ENCODE results near the gene GJD2. TPM values are rescaled to one million over a fixed set of nuclear protein-coding genes. Genes with fewer than 3 reads are reported as not detected.

The GJD2 gene
- total and polyA plus RNA-seq, 2 of the 13 experiments (the other 11 are each of a cell fraction or from before 2014, with no cell fraction given) = not detected

- in situ Hi-C loops (cut with HindIII; ENCODE audit: extremely low pct_ligation_motif_present, low pct_unique_long_range_greater_than_20kb) = loop anchor here (5.0 kb wide), 1 partner anchor 214 kb away; no protein-coding TSS in a partner anchor
- Histone ChIP-seq H3K36me3 (replicated peaks in 1 of 2; ENCODE audit: control insufficient read depth in 1 of 2, insufficient read depth in 2 of 2, low read length in 2 of 2) (no peaks in the 10 kb centered on the region), H3K4me2 (ENCODE audit: low read depth, low read length) (no peak overlapping the region), H3K4me3 (replicated peaks in 1 of 3; ENCODE audit: insufficient read depth in 1 of 3, low read depth in 2 of 3, low read length in 3 of 3) (no peak overlapping the region), H3K27me3 (ENCODE audit: control insufficient read depth in 1 of 2, insufficient read depth in 2 of 2, low read length in 2 of 2) (peaks cover 0 to 7% of the 10 kb centered on the region in 2 experiments; a peak in 1 of 5 replicates), H3K27ac (ENCODE audit: extremely low read length, insufficient read depth, low read length) (no peak overlapping the region), H3K4me1 (ENCODE audit: insufficient read depth, low read length) (no peaks in the 10 kb centered on the region), H3K79me2 (ENCODE audit: insufficient read depth, low read length) (no peaks in the 10 kb centered on the region), H4K20me1 (ENCODE audit: insufficient read depth, low read length) (no peaks in the 10 kb centered on the region), H3K9ac (ENCODE audit: insufficient read depth, low read depth, low read length) (no peak overlapping the region), H3K9me3 (ENCODE audit: low read length) (no peaks in the 10 kb centered on the region), H2AFZ (ENCODE audit: low read length) (no peak overlapping the region)
- DNase-seq (ENCODE audit: low spot score) = peak; percentile 28
- intact Hi-C loops (cut with micrococcal nuclease; ENCODE audit: unreplicated experiment) = no loop called here
- ChIA-PET POLR2A (no interaction called here), CTCF (ENCODE audit: low intra/inter-chr PET ratio, low total read pairs) (interaction anchor here (2.1 kb wide), 1 partner anchor 211 kb away, joined by 15 read pairs; no protein-coding TSS in a partner anchor)
- TF ChIP-seq ZMAT5 (CRISPR knock-in tag; IDR thresholded peaks at IDR 0.05; ENCODE audit: borderline replicate concordance, low read depth) (no peak), RAD21 (CRISPR knock-in tag; IDR thresholded peaks at IDR 0.05) (0 out of 2 replicates have a peak, but pooled peaks have one; percentile 13), STAG1 (CRISPR knock-in tag; IDR thresholded peaks at IDR 0.05) (peak; percentile 77), ZFP36L1 (CRISPR knock-in tag; IDR thresholded peaks at IDR 0.05) (no peak), SMC3 (IDR thresholded peaks at IDR 0.05; ENCODE audit: low read length) (peak; percentile 46; the same call in 1 of the 2 replicates), SMAD3 (CRISPR knock-in tag; IDR thresholded peaks at IDR 0.05) (no peak), MAFG (CRISPR knock-in tag; IDR thresholded peaks at IDR 0.05) (no peak)
- TF ChIP-seq, protein P1, sequence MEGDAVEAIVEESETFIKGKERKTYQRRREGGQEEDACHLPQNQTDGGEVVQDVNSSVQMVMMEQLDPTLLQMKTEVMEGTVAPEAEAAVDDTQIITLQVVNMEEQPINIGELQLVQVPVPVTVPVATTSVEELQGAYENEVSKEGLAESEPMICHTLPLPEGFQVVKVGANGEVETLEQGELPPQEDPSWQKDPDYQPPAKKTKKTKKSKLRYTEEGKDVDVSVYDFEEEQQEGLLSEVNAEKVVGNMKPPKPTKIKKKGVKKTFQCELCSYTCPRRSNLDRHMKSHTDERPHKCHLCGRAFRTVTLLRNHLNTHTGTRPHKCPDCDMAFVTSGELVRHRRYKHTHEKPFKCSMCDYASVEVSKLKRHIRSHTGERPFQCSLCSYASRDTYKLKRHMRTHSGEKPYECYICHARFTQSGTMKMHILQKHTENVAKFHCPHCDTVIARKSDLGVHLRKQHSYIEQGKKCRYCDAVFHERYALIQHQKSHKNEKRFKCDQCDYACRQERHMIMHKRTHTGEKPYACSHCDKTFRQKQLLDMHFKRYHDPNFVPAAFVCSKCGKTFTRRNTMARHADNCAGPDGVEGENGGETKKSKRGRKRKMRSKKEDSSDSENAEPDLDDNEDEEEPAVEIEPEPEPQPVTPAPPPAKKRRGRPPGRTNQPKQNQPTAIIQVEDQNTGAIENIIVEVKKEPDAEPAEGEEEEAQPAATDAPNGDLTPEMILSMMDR (CRISPR knock-in tag; IDR thresholded peaks at IDR 0.05) = peak; percentile 77
- ATAC-seq = peak; percentile 87
- 3% methylated on average over 5 of the region's 5 CpGs for WGBS (ENCODE audit: low lambda C conversion rate)
- peak; percentile 42 for FAIRE-seq
- no TSS peak for BruUV-seq (replicated peaks)
These were observed 46.4 kb downstream of the GJD2 start for GRCh38 chr15:34708422-34708821.
